ENCODE measurements around the gene CDAN1.

CDAN1 gene

GRCh38 chr15:42734076-42734672 is 2.8 kb downstream of the CDAN1 start:
- intact Hi-C loops (cut with DNase I): no loop called here
- DNase-seq: no peak

DNA sequence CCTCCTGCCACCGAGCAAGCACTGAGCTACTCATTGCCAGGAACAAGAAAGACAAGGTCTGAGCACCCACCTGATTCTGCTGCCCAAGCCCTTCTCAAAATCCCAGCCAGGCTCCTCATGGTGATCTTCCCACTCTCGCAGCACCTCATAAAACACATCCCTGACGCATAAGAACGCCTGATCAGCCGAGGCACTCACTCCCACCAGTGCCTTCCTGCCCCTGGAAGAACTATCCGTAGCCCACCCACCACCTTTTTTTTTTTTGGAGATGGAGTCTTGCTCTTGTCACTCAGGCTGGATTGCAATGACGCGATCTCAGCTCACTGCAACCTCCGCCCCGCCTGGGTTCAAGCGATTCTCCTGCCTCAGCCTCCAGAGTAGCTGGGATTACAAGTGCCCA is 3.9 kb downstream of the CDAN1 start:
- intact Hi-C loops (cut with DNase I): no loop called here
- no peak for DNase-seq

GRCh38 chr15:42732095-42732827 is 4.7 kb downstream of the CDAN1 start:
- intact Hi-C loops (cut with DNase I): no loop called here
- DNase-seq: no peak

GRCh38 chr15:42731461-42731860 is 5.5 kb downstream of the CDAN1 start:
- no peak for DNase-seq
- intact Hi-C loops (cut with DNase I): no loop called here

- intact Hi-C loops (cut with DNase I): no loop called here
- DNase-seq: no peak
Measured at GRCh38 chr15:42730536-42730935, 6.4 kb downstream of the CDAN1 start.

- intact Hi-C loops (cut with DNase I): no loop called here
- DNase-seq: no peak
Measured at GRCh38 chr15:42730135-42730534, 6.8 kb downstream of the CDAN1 start.

- DNase-seq: no peak
- intact Hi-C loops (cut with DNase I): no loop called here
Measured at GRCh38 chr15:42729409-42729808, 7.5 kb downstream of the CDAN1 start.

GRCh38 chr15:42728972-42729371 is 8.0 kb downstream of the CDAN1 start:
- no peak for DNase-seq
- intact Hi-C loops (cut with DNase I): no loop called here

DNA sequence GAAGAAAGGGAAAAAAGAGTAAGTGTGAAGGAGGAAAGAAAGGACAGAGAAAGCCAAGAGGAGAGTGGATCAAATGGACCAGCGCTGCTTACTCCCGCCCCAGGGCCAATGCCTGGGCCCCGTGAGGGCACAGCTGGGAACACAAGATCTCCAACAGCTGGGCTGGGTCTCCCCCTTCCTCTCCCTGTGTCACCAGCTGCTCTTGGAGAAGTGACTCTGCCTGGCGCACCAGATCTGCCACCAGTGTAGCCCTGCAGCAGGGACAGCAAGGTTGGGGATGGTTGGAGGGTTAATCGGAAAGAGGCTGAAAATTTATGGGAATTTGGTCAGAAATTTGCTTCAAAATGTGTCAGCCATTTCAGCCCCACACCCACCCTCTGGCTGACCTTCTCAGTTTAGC is 8.4 kb downstream of the CDAN1 start:
- intact Hi-C loops (cut with DNase I): no loop called here
- peak in 3 of 10 donors; percentile 38 to 94 (median 49) for DNase-seq

DNA sequence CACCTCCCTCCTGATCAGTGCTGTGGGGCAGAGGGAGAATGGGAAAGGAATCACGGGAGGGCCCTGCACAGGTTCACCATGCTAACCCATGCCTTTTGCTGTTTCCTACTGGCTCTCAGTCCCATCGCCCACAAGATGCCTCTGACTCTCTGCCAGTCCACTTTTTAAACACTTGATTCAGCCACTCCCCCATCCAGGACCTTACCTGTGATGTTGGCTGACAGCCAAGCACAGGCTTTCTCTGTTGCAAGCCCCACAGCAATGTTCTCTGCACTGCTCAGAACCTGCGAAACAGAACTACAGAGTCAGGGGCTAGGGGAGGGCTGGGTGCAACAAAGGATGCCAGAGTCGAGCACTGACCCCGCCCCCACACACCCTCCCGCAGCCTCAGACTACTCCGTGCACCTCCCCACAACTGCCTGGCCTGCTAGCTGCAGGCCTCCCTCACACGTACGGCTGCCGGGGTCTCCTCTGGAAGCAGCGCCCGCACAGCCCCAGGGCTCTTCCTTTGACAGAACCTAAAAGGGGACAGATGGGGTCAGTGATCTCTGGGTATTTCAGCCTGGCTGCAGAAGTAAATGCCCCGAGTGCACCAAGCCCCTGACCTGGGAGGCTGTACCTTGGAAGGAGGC is 9.1 kb downstream of the CDAN1 start:
- intact Hi-C loops (cut with DNase I): no loop called here
- no peak for DNase-seq

DNA sequence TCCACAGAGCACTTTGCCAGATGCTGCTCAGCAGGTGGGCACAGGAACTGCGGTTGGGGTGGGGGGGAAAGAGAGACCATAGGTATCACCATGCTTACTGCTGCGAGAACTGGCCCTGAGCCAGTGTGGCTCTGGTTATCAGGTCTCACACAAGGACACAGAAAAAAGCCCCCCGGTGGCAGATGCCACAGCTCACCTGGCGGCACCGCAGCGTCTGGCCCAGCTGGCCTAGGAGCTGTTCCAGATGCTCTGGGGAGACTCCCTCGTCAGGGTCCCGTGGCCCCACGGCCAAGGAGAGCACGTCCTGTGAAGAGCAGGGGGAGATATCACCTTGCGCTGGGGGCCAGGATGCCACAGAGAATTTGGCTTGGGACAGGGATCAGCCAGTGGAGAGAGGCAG is 10.8 kb downstream of the CDAN1 start:
- DNase-seq: no peak

GRCh38 chr15:42725331-42725903 is 11.5 kb downstream of the CDAN1 start:
- intact Hi-C loops (cut with DNase I): no loop called here
- DNase-seq: no peak

More for the DNA sequence above, 10.8 kb downstream of the CDAN1 start:
- intact Hi-C loops (cut with DNase I): no loop called here

GRCh38 chr15:42724276-42724675 is 12.7 kb downstream of the CDAN1 start:
- DNase-seq: no peak
- intact Hi-C loops (cut with DNase I): no loop called here

- intact Hi-C loops (cut with DNase I): no loop called here
- no peak for DNase-seq
Measured at GRCh38 chr15:42723068-42723467, 13.9 kb downstream of the CDAN1 start.

DNA sequence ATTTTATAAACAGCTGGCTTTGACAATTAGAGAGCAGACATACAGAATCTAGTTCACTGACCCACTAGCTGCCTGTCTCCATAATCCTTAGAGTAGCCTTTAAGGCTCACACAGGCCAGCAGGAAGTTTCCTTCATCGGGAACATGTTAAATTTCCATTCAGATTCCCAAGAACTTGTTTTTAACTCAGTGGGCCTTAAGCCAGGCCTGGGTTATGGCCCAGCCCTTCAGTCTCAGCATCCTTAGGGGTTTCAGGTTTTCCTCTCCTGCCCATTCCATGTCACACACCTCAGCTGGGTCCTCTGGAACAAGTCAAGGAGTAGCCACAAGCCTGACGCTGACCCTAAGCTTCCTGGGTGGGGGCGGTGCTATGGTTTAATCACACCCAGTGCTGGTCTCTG is 15.0 kb downstream of the CDAN1 start:
- no peak for DNase-seq
- intact Hi-C loops (cut with DNase I): no loop called here

- intact Hi-C loops (cut with DNase I): no loop called here
- DNase-seq: no peak
Measured at GRCh38 chr15:42721016-42721415, 15.9 kb downstream of the CDAN1 start.

- intact Hi-C loops (cut with DNase I): no loop called here
- no peak for DNase-seq
Measured at GRCh38 chr15:42720071-42720470, 16.9 kb downstream of the CDAN1 start.

DNA sequence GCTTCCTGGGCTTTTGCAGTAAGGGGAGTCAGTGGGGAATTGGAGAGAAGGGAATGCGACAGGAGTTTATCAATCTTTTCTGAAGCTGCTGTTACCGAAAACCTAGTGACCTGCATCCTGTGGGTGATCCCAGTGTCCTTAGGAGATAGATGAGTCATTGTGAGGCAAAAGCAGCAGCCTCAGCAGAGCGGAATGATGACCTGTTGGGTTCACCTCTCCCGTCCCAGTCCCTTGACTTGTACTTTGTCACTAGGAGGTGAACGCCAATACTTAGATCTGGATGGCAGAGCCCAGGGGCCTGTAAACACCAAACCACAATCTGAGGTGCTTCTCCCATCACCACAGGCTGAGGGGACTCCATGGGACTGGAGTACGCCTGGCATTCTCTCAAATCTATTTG is 17.9 kb downstream of the CDAN1 start:
- no peak for DNase-seq
- intact Hi-C loops (cut with DNase I): no loop called here

DNA sequence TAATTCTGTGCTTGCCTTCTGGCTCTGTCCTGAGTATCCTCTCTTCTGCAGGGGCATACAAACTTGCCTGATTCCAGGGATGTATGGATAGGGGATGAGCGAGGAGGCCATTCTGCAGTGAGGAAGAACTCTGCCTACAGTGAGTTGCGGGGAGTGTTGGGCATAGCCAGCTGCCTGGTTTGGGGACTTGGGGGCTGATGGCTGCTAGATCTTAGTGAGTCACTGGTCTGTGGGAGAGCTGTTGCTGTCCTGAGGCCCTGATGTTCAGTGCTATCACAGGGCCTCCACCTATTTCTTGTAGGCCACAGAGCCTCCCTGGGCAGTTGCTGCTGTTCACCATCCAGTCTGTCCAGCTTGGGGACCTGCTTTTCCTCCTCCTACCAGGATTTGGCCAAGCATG is 20.3 kb downstream of the CDAN1 start:
- intact Hi-C loops (cut with DNase I): no loop called here
- DNase-seq: no peak

DNA sequence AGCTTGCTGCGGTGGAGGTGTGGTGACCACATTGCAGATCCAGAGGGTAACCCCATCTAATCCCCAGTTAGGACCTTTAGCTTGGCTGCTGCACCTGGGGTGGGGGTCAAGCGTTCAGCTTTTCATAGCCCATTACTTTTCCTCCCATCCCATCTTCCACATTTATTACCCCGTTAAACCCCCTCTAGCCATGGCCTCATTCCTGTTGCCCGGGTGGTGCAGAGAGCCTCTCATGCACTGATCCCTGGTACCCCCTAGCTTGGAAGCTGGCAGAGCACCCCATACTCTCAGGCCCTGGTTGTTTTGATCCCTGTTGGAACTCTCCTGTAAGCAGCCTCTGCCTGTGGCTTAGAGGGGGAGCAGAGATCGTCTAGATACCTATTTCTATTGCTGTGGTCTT is 20.8 kb downstream of the CDAN1 start:
- intact Hi-C loops (cut with DNase I): no loop called here
- peak in 1 of 10 donors; percentile 6 for DNase-seq

GRCh38 chr15:42712584-42712983 is 24.3 kb downstream of the CDAN1 start:
- DNase-seq: peak in 1 of 10 donors; percentile 18
- intact Hi-C loops (cut with DNase I): no loop called here

DNA sequence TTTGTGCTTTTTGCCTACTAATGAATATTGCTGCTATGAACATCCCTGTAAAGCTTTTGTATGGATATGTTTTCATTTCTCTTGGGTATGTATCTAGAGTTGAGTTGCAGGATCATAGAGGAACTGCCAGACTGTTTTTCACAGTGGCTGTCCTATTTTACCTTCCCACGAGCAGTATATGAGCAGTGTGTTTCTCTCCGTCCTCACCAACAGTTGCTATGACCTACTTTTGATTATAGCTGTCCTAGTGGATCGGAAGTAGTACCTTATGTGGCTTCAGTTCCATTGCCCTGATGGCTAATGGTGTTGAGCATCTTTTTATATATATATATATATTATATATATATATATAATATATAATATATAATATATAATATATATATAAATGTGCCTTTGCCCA is 25.2 kb downstream of the CDAN1 start:
- intact Hi-C loops (cut with DNase I): no loop called here
- DNase-seq: no peak
